MM.1S (cell line): ENCODE data around the gene MRPS6.

ENCODE experiments used
- DNase-seq: peaks from one replicate; pipeline ENCODE4 v3.0.0-alpha.2; 2015
- H2AFZ ChIP-seq: fragments of 300-600 bp; sonication (generic); 2 replicates; pipeline ENCODE4 v1.6.0; 2016; ENCODE audit warnings: antibody characterized with exemption, low read length
- H3F3A ChIP-seq: fragments of 300-600 bp; sonication (generic); 2 replicates; pipeline ENCODE4 v1.6.1; 2016; ENCODE audit warnings: mild to moderate bottlenecking, antibody characterized with exemption, low read length, moderate library complexity, mixed read lengths; ENCODE audit not compliant: insufficient read depth
- H3K27ac ChIP-seq: fragments of 300-600 bp; sonication (generic); 2 replicates; pipeline ENCODE4 v1.5.1; 2016; ENCODE audit warnings: mild to moderate bottlenecking, low read length
- H3K27me3 ChIP-seq: fragments of 300-600 bp; sonication (generic); replicated peaks from 2 replicates; pipeline ENCODE4 v1.6.0; 2016; ENCODE audit warnings: low read length; ENCODE audit not compliant: insufficient read depth
- H3K36me3 ChIP-seq: fragments of 300-600 bp; sonication (generic); replicated peaks from 2 replicates; pipeline ENCODE4 v1.6.1; 2016; ENCODE audit warnings: mild to moderate bottlenecking, low read length, mixed read lengths; ENCODE audit not compliant: insufficient read depth
- H3K4me1 ChIP-seq: fragments of 300-600 bp; sonication (generic); 2 replicates; pipeline ENCODE4 v1.6.1; 2016; ENCODE audit warnings: low read length, mixed read lengths
- H3K4me2 ChIP-seq: fragments of 300-600 bp; sonication (generic); 2 replicates; pipeline ENCODE4 v1.6.0; 2016; ENCODE audit warnings: low read depth, low read length
- H3K4me3 ChIP-seq: fragments of 300-600 bp; sonication (generic); 2 replicates; pipeline ENCODE4 v1.5.1; 2016; ENCODE audit warnings: low read length, mixed read lengths
- H3K79me2 ChIP-seq: fragments of 300-600 bp; sonication (generic); 2 replicates; pipeline ENCODE4 v1.6.1; 2016; ENCODE audit warnings: mixed run types, low read length, mixed read lengths
- H3K9ac ChIP-seq: fragments of 300-600 bp; sonication (generic); 2 replicates; pipeline ENCODE4 v1.6.1; 2016; ENCODE audit warnings: low read length, mixed read lengths
- H3K9me2 ChIP-seq: fragments of 300-600 bp; sonication (generic); replicated peaks from 2 replicates; pipeline ENCODE4 v1.6.1; 2016; ENCODE audit warnings: mild to moderate bottlenecking, low read length, mixed read lengths; ENCODE audit not compliant: insufficient read depth
- H3K9me3 ChIP-seq: fragments of 300-600 bp; sonication (generic); replicated peaks from 2 replicates; pipeline ENCODE4 v1.6.1; 2016; ENCODE audit warnings: mild to moderate bottlenecking, low read length, mixed read lengths; ENCODE audit not compliant: insufficient read depth
- H4K20me1 ChIP-seq: fragments of 300-600 bp; sonication (generic); 2 replicates; pipeline ENCODE4 v1.6.1; 2016; ENCODE audit warnings: mild to moderate bottlenecking, low read length, moderate library complexity, mixed read lengths; ENCODE audit not compliant: insufficient read depth
- EZH2 ChIP-seq: fragments of 300-600 bp; sonication (generic); optimal IDR thresholded peaks from 2 replicates; pipeline ENCODE3; 2017; ENCODE audit warnings: low read depth, mild to moderate bottlenecking, antibody characterized with exemption, low read length, mixed read lengths
- EZH2phosphoT487 ChIP-seq: fragments of 300-600 bp; sonication (generic); IDR thresholded peaks from 2 replicates; pipeline ENCODE4 v1.6.1; 2018; ENCODE audit warnings: antibody characterized with exemption, low read length
- TF ChIP-seq, protein P1 (sequence below): fragments of 300-600 bp; sonication (generic); IDR thresholded peaks from 2 replicates; pipeline ENCODE4 v1.5.1; 2016; ENCODE audit warnings: antibody characterized with exemption, low read length, mixed read lengths

MRPS6 gene

GRCh38 chr21:34166468-34166867 lies 93.1 kb downstream of the MRPS6 start:
- no peak overlapping the region for H2AFZ ChIP-seq
- no peak overlapping the region for H3K4me3 ChIP-seq
- no peaks in the 10 kb centered on the region for H4K20me1 ChIP-seq
- H3K9me3 ChIP-seq = no peaks in the 10 kb centered on the region
- no peaks in the 10 kb centered on the region for H3K79me2 ChIP-seq
- no peak overlapping the region for H3K4me2 ChIP-seq
- no peak overlapping the region for H3K9ac ChIP-seq
- TF ChIP-seq EZH2 = no peak
- TF ChIP-seq, protein P1, sequence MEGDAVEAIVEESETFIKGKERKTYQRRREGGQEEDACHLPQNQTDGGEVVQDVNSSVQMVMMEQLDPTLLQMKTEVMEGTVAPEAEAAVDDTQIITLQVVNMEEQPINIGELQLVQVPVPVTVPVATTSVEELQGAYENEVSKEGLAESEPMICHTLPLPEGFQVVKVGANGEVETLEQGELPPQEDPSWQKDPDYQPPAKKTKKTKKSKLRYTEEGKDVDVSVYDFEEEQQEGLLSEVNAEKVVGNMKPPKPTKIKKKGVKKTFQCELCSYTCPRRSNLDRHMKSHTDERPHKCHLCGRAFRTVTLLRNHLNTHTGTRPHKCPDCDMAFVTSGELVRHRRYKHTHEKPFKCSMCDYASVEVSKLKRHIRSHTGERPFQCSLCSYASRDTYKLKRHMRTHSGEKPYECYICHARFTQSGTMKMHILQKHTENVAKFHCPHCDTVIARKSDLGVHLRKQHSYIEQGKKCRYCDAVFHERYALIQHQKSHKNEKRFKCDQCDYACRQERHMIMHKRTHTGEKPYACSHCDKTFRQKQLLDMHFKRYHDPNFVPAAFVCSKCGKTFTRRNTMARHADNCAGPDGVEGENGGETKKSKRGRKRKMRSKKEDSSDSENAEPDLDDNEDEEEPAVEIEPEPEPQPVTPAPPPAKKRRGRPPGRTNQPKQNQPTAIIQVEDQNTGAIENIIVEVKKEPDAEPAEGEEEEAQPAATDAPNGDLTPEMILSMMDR = no peak
- no peak for TF ChIP-seq EZH2phosphoT487
- H3K27me3 ChIP-seq = no peaks in the 10 kb centered on the region
- no peak for DNase-seq
- H3K36me3 ChIP-seq = no peaks in the 10 kb centered on the region
- H3F3A ChIP-seq = no peaks in the 10 kb centered on the region
- no peak overlapping the region for H3K27ac ChIP-seq
- H3K9me2 ChIP-seq = no peaks in the 10 kb centered on the region
- no peaks in the 10 kb centered on the region for H3K4me1 ChIP-seq

GRCh38 chr21:34170886-34171285 lies 97.5 kb downstream of the MRPS6 start:
- Histone ChIP-seq H3K9ac (no peak overlapping the region), H3K27me3 (no peaks in the 10 kb centered on the region), H3K4me3 (no peak overlapping the region), H4K20me1 (no peaks in the 10 kb centered on the region), H3K9me2 (no peaks in the 10 kb centered on the region), H3K9me3 (no peaks in the 10 kb centered on the region), H3K27ac (no peak overlapping the region), H3K4me2 (no peak overlapping the region), H3F3A (no peaks in the 10 kb centered on the region), H3K79me2 (no peaks in the 10 kb centered on the region), H3K36me3 (no peaks in the 10 kb centered on the region), H3K4me1 (no peaks in the 10 kb centered on the region), H2AFZ (no peak overlapping the region)
- no peak for DNase-seq
- TF ChIP-seq, protein P1 = no peak
- no peak for TF ChIP-seq EZH2
- TF ChIP-seq EZH2phosphoT487 = no peak

- DNase-seq = no peak
- TF ChIP-seq EZH2 (no peak), EZH2phosphoT487 (no peak)
- TF ChIP-seq, protein P1 = no peak
- H4K20me1 ChIP-seq = no peaks in the 10 kb centered on the region
- H3K36me3 ChIP-seq = no peaks in the 10 kb centered on the region
- H3K27ac ChIP-seq = no peak overlapping the region
- H3K9me2 ChIP-seq = no peaks in the 10 kb centered on the region
- H3K9ac ChIP-seq = no peak overlapping the region
- no peak overlapping the region for H2AFZ ChIP-seq
- no peak overlapping the region for H3K4me2 ChIP-seq
- no peaks in the 10 kb centered on the region for H3F3A ChIP-seq
- no peak overlapping the region for H3K4me3 ChIP-seq
- no peaks in the 10 kb centered on the region for H3K9me3 ChIP-seq
- H3K4me1 ChIP-seq = no peaks in the 10 kb centered on the region
- H3K27me3 ChIP-seq = no peaks in the 10 kb centered on the region
- H3K79me2 ChIP-seq = no peaks in the 10 kb centered on the region
Observed at GRCh38 chr21:34174470-34174869, 101.1 kb downstream of the MRPS6 start.
